Osteoblast (primary cell): Measurements from ENCODE around the gene NANOS3. TPM values are rescaled to one million over a fixed set of nuclear protein-coding genes. Genes with fewer than 3 reads are reported as not detected.
A peak's percentile ranks its signal among the peaks of the same experiment; 100 is the strongest.

Experiments
- DNase-seq: peaks from one replicate; pipeline ENCODE4 v3.0.0; 2011; ENCODE audit warnings: low spot score, mixed read lengths; ENCODE audit not compliant: insufficient read length; ENCODE audit errors: missing footprints
- H2AFZ ChIP-seq: 2 replicates; pipeline ENCODE4 v1.6.0; 2011; ENCODE audit warnings: mild to moderate bottlenecking, low read length
- H3K27ac ChIP-seq: 2 replicates; pipeline ENCODE4 v1.5.1; 2011; ENCODE audit warnings: mild to moderate bottlenecking, low read depth, low read length, moderate library complexity
- H3K27me3 ChIP-seq: 2 replicates; pipeline ENCODE4 v1.6.0; 2012; ENCODE audit warnings: mild to moderate bottlenecking, control low read depth, inconsistent platforms, low read length, moderate library complexity; ENCODE audit not compliant: insufficient read depth
- H3K36me3 ChIP-seq: 2 replicates; pipeline ENCODE4 v1.5.1; 2011; ENCODE audit warnings: mild to moderate bottlenecking, low read length, control low read depth, moderate library complexity; ENCODE audit not compliant: insufficient read depth
- H3K4me1 ChIP-seq: 2 replicates; pipeline ENCODE4 v1.5.1; 2011; ENCODE audit warnings: mild to moderate bottlenecking, low read length, control low read depth, moderate library complexity; ENCODE audit not compliant: insufficient read depth
- H3K4me2 ChIP-seq: 2 replicates; pipeline ENCODE4 v1.6.0; 2011; ENCODE audit warnings: mild to moderate bottlenecking, low read length; ENCODE audit not compliant: insufficient read depth
- H3K4me3 ChIP-seq: fragments of 200-600 bp; sonication (generic); 3 replicates; pipeline ENCODE4 v1.5.1; 2012; ENCODE audit warnings: mild to moderate bottlenecking, low read length, inconsistent platforms; ENCODE audit not compliant: insufficient read depth
- H3K79me2 ChIP-seq: 2 replicates; pipeline ENCODE4 v1.6.0; 2012; ENCODE audit warnings: mild to moderate bottlenecking, low read length, control low read depth, inconsistent platforms; ENCODE audit not compliant: insufficient read depth
- H3K9me3 ChIP-seq: 2 replicates; pipeline ENCODE4 v1.5.1; 2011; ENCODE audit warnings: low read depth, low read length, control low read depth
- H4K20me1 ChIP-seq: 2 replicates; pipeline ENCODE4 v1.6.0; 2012; ENCODE audit warnings: mild to moderate bottlenecking, low read length, control low read depth; ENCODE audit not compliant: insufficient read depth
- total RNA-seq: library from RNA; depleted of rRNA; stranded (reverse); fragments of >200 nt; gene quantifications from 2 replicates; pipeline ENCODE4 v1.2.3, GENCODE V29; 2012
- TF ChIP-seq, protein P1 (sequence below): IDR thresholded peaks from 2 replicates; pipeline ENCODE4 v1.5.1; 2011; ENCODE audit warnings: mild to moderate bottlenecking, low read depth, low read length, moderate library complexity; ENCODE audit errors: extremely low read depth

The NANOS3 gene
- total RNA-seq, 1 donor, result not detected

- Histone ChIP-seq H3K9me3 (no peaks in the 10 kb centered on the region), H3K4me1 (peaks cover 49% of the 10 kb centered on the region), H3K27ac (peak overlapping the region; percentile 100), H3K27me3 (no peaks in the 10 kb centered on the region), H3K4me2 (peak overlapping the region; percentile 88), H3K79me2 (peaks cover 13% of the 10 kb centered on the region), H3K4me3 (peak overlapping the region; percentile 75), H3K36me3 (no peaks in the 10 kb centered on the region), H2AFZ (no peak overlapping the region), H4K20me1 (peaks cover 2% of the 10 kb centered on the region)
- peak; percentile 99 for DNase-seq
- TF ChIP-seq, protein P1, sequence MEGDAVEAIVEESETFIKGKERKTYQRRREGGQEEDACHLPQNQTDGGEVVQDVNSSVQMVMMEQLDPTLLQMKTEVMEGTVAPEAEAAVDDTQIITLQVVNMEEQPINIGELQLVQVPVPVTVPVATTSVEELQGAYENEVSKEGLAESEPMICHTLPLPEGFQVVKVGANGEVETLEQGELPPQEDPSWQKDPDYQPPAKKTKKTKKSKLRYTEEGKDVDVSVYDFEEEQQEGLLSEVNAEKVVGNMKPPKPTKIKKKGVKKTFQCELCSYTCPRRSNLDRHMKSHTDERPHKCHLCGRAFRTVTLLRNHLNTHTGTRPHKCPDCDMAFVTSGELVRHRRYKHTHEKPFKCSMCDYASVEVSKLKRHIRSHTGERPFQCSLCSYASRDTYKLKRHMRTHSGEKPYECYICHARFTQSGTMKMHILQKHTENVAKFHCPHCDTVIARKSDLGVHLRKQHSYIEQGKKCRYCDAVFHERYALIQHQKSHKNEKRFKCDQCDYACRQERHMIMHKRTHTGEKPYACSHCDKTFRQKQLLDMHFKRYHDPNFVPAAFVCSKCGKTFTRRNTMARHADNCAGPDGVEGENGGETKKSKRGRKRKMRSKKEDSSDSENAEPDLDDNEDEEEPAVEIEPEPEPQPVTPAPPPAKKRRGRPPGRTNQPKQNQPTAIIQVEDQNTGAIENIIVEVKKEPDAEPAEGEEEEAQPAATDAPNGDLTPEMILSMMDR, result no peak
Measured at GRCh38 chr19:13846557-13847406, 30.2 kb upstream of the NANOS3 start.

- Histone ChIP-seq H3K4me2 (peak overlapping the region; percentile 88), H3K4me3 (peak overlapping the region; percentile 75), H3K36me3 (no peaks in the 10 kb centered on the region), H3K27me3 (no peaks in the 10 kb centered on the region), H3K4me1 (peaks cover 58% of the 10 kb centered on the region), H4K20me1 (no peaks in the 10 kb centered on the region), H3K27ac (peak overlapping the region; percentile 100), H3K79me2 (peaks cover 5% of the 10 kb centered on the region), H3K9me3 (no peaks in the 10 kb centered on the region), H2AFZ (no peak overlapping the region)
- peak; percentile 99 for DNase-seq
- TF ChIP-seq, protein P1, result no peak
Measured at GRCh38 chr19:13847407-13848339, 29.3 kb upstream of the NANOS3 start.

- peak overlapping the region; percentile 100 for H3K27ac ChIP-seq
- H3K4me1 ChIP-seq, result peaks cover 60% of the 10 kb centered on the region
- H3K79me2 ChIP-seq, result peaks cover under 1% of the 10 kb centered on the region
- DNase-seq, result peak; percentile 11
- H3K36me3 ChIP-seq, result no peaks in the 10 kb centered on the region
- no peak overlapping the region for H3K4me2 ChIP-seq
- H3K4me3 ChIP-seq, result no peak overlapping the region
- H3K9me3 ChIP-seq, result no peaks in the 10 kb centered on the region
- TF ChIP-seq, protein P1, result no peak
- H4K20me1 ChIP-seq, result no peaks in the 10 kb centered on the region
- H3K27me3 ChIP-seq, result no peaks in the 10 kb centered on the region
- no peak overlapping the region for H2AFZ ChIP-seq
Measured at GRCh38 chr19:13848340-13848677, 28.6 kb upstream of the NANOS3 start.
